CD4-positive, alpha-beta T cell treated with Interleukin-6 for 4 hours (primary cell): Measurements from ENCODE around the gene KSR1.
"Not testable (repeated sequence)": the region's sequence is repeated elsewhere in the genome, so short reads cannot be mapped to it uniquely, and the experiment has no call there.

Experiments used
- DNase-seq: peaks from one replicate; pipeline ENCODE4 v3.0.0-alpha.2; 2020; ENCODE audit warnings: mixed read lengths

Gene KSR1

DNA sequence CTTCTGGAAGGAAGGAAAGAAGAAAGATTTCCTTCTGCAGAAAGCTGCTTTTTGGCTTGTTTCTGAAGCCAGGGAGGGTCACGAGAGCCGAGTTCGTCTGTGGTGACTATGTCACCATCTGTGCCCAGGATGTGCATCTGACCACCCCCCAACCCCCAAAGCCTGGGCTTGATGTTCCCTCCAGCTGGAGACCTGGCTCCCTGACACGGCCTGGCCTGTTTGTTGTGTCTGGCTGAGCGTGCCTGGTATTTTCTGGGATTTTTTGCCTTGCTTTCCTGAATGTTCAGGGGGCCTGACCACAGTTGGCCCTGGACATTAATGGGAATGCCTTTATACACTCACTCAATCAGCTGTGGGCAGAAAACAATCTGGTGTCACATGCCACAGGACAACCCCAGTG is 213.6 kb downstream of the KSR1 start:
- no peak for DNase-seq

DNA sequence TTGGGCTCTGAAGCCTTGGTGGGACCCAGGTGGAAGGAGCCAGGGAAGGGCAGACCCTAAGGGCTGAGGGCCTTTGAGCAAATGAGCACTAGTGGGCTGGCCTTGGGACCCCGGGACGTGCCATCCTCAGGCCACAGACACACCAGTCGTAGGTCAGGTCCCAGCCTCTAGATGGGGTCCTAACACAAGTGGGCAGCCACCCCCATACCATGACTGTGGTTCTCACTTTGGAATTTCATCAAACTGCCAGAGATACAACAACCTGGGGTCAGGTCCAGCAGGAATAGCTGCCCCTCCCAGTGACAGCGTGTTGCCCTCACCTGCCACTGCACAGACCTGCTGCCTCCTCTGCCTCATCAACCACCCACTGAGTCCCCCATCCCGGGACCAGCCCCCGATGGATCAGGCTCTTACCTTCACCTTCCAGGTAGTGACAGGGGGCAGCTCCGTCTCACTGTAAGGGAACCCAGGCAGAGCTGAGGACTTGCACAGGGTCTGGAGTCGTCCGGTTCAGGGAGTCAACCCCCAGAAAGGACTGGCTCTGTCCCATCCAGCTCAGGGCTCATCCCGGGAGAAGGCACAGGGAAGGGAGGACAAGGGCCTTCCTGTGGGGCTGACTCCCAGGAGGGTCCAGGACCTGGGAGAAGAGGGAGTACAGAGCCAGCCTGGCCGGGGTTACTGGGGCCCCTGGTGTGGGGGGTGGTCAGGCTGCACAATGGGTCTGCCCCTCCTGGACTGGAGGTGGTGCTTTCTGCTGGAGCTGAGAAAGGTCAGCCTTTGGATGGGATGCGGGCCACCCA is 214.7 kb downstream of the KSR1 start:
- DNase-seq = no peak

DNA sequence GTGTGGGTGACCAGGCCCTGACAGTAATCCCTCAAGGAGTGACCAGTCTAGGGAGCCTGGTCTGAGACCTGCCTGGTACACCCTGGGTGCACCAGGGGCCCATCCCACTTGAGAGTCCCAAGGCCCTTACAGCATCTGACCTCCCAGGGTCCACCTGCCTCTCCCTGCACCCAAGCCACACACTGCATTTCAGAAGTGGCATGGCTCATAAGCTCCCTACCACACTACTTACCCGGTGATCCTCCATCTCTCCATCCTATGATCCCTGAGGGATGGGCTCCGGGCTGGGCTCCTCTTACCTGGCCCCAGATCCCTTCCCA is 215.3 kb downstream of the KSR1 start:
- no peak for DNase-seq

DNA sequence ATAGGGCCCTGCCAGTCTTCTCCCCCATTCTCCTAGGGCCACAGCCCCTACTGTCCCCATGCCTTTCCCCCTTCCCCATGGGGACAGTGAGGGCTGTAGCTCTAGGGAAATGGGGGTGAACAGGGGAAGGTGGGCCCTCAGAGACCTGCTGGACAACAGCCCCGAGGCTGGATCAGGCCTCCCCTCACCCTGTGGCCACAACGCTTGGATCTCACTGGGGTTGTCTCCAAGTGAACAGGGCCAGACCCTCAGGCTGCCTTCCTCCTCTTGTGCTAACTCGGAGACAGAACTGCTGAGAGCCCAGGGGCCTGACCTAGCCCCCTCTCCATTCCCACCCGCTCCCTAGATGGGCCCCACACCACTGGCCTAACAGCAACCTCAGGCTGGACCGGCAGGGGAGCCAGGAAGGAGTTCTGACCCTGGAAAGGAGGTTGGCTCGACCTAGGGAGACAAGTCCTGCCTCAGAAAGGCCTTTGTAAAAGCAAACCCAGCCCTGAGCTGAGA is 215.8 kb downstream of the KSR1 start:
- not testable (repeated sequence) for DNase-seq

DNA sequence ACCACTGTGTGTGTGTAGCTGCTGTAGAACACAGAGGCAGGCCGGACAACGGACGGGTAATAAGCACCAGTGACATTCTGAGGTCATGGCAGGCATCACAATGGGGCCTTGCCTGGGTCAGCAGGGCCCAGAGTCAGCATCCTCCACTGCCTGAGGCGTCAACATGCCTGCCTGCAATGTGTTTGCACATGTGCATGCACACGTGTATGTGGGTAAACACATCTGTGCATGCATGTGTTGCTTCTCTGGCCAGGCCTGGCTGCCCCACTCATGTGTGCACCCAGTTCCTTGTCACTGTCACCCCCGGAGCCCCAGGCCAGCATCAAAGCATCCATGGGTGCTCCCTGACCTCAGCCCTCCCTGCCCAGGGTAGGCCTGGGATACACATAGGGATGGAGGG is 218.1 kb downstream of the KSR1 start:
- DNase-seq = no peak
